WI38 (cell line): ENCODE data around the gene ADAM20.

ENCODE experiments used
- H3K4me3 ChIP-seq: 2 replicates; pipeline ENCODE4 v1.5.1; 2011; ENCODE audit warnings: low read depth, mild to moderate bottlenecking, control low read depth, low read length
- TF ChIP-seq, protein P1 (sequence below): IDR thresholded peaks from 2 replicates; pipeline ENCODE4 v1.5.1; 2012; ENCODE audit warnings: low read depth, mild to moderate bottlenecking, control low read depth, low read length

Gene ADAM20

DNA sequence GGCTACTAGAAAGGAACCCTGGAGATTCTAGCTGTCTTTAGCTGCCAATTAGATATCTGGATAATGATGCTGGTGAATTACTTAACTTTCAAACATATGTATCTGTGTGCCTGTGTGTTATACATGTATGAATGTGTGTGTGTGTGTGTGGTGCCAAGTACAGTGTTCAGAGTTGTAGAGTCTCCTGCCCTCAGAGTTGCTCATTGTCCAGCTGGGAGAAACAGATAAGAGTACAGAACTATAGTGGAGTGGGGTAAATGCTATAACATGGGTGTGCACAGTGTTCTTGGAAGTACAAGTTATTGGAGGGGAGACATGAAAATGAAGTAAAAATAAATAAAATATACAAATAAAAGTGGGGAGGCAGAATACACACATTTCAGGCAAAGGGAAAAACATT lies 23.6 kb upstream of the ADAM20 start:
- no peak overlapping the region for H3K4me3 ChIP-seq

DNA sequence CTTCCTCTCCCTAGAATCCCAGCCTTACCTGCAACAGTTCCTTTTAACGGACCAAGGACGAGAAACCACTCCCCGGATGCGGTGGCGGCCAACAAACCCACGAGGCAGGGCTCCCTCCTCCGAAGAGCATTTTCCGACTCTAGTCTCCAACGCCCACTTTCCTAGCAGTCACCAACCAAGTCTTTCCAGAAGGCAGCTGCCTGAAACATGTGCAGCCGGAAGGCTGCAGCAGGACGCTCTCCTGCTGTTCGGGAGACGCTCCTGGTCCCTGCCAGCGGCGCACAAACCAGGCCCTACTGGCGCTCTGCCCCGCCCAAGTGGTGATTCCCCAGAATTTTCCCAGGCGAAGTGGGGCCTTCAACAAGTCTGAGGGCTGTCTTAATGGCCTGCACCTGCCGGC lies 21.1 kb upstream of the ADAM20 start:
- H3K4me3 ChIP-seq: no peak overlapping the region
- TF ChIP-seq, protein P1, sequence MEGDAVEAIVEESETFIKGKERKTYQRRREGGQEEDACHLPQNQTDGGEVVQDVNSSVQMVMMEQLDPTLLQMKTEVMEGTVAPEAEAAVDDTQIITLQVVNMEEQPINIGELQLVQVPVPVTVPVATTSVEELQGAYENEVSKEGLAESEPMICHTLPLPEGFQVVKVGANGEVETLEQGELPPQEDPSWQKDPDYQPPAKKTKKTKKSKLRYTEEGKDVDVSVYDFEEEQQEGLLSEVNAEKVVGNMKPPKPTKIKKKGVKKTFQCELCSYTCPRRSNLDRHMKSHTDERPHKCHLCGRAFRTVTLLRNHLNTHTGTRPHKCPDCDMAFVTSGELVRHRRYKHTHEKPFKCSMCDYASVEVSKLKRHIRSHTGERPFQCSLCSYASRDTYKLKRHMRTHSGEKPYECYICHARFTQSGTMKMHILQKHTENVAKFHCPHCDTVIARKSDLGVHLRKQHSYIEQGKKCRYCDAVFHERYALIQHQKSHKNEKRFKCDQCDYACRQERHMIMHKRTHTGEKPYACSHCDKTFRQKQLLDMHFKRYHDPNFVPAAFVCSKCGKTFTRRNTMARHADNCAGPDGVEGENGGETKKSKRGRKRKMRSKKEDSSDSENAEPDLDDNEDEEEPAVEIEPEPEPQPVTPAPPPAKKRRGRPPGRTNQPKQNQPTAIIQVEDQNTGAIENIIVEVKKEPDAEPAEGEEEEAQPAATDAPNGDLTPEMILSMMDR: no peak

More for the DNA sequence above, 23.6 kb upstream of the ADAM20 start:
- TF ChIP-seq, protein P1: no peak

DNA sequence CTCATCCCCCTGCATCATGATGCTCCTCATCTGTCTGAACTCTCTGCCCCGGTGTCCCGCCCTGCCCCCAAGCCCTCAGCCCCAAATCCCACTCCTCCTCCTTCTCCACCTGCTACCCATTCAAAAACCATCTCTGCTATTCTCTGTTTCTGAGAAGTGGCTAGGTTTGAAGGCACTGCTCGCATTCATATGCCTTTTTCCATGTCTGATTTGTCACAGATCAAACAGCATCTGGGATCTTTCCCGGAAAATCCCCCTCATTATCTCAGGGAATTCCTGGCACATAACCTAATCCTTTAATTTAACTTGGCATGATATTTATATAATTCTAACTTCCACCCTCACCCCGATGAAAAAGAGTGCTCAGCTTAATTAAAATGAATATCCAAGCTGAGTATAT lies 3.3 kb upstream of the ADAM20 start:
- TF ChIP-seq, protein P1: no peak
- no peak overlapping the region for H3K4me3 ChIP-seq

DNA sequence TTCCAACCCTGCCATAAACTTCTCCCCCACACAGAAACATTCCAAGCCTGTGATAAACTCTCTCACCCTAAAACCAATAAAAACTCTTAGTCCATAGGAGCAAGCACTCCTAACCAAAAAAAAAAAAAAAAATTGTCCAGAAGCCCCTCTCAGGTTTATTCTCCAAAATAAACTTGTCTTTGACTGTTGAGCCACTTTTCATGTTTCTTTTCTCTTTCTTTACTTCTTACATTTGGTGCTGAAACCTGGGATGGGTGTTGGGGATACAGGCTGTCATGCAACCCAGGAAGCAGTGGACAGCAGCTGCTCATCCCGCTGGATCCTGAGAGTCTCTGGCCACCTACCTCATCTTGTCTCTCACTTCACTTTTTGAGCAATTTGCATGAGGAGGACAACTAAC lies 2.0 kb upstream of the ADAM20 start:
- H3K4me3 ChIP-seq: no peak overlapping the region
- TF ChIP-seq, protein P1: no peak

DNA sequence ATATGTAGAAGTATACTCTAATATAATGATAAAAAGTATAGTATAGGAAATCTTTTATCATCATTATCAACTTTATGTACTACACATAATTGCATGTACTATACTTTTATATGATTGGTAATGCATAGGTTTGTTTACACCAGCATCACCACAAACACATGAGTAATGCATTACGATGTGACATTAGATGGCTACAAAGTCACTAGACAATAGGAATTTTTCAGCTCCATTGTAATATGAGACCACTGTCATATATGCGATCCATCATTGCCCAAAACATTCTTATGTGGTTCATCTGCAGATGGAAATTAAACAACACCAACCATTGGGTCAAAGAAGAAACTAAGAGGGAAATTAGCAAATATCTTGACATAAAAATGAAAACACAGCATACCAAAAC lies 4.4 kb downstream of the ADAM20 start:
- TF ChIP-seq, protein P1: no peak
- H3K4me3 ChIP-seq: no peak overlapping the region

DNA sequence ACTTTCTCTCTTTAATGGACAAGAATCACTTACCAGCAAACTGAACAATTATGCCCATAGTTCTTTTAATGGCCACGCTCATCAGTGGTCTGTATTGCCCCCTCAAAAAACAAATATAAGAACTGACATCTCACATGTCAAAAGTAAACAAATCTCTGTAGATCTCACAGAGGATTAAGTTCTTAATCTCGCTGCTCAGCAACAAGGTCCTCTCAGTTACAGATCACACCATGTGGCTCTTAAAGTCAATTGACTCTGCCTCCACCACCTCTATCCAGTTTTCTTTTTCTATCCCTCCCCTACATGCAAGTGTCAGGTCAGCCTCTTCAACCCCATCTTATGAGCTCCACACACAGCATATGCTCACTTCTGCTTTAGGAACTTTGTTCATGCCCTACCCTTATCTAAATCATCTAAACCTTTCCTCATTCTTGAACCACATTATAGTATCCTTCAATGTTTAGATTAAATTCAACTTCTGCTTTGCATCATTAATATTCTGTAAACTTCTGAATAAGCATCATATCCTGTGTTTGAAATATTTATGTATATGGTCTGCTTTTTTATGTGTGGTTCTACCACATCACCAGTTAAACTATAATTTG lies 7.2 kb downstream of the ADAM20 start:
- H3K4me3 ChIP-seq: no peak overlapping the region
- TF ChIP-seq, protein P1: no peak

DNA sequence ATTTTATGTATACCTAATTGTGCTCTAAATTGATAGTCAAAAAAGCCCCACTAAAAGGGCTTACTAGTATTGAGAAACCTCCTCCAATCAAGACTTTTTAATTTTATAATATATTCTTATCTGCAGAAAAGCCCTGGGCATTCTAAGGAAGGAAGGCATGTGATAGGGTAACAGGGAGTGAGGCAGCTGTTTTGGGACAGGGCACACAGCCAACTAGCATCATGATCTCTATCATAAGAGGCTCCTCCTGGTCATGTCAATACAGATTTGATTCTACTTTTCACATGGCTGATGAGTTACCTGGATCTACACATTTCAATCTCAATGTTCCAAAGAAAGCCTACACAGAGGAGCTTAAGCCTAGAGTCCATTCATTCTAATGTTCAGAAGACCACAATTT lies 9.1 kb downstream of the ADAM20 start:
- H3K4me3 ChIP-seq: no peak overlapping the region
- TF ChIP-seq, protein P1: no peak
